ENCODE data around the gene FHIT.

The FHIT gene

DNA sequence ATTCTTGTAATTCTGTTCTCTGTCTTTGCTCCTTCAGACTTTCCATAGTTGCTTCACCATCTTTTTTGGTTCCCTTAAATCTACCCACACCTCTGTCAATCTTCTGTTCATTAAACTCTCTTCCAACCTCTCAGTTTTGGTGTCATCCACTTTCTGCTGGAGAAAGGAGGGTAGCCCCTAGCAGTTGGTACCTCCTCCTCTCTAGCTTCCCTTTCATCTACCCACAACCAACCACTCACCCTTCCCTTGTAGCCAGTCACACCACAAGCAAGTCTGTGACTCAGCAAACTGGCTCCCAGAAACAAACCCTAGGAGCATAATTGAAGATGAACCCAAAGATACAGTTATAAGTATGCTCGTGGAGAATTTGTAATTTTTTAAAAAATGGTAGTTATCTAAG is 318.6 kb downstream of the FHIT start:
- DNase-seq (ENCODE audit: low spot score) = no peak
- TF ChIP-seq, protein P1, sequence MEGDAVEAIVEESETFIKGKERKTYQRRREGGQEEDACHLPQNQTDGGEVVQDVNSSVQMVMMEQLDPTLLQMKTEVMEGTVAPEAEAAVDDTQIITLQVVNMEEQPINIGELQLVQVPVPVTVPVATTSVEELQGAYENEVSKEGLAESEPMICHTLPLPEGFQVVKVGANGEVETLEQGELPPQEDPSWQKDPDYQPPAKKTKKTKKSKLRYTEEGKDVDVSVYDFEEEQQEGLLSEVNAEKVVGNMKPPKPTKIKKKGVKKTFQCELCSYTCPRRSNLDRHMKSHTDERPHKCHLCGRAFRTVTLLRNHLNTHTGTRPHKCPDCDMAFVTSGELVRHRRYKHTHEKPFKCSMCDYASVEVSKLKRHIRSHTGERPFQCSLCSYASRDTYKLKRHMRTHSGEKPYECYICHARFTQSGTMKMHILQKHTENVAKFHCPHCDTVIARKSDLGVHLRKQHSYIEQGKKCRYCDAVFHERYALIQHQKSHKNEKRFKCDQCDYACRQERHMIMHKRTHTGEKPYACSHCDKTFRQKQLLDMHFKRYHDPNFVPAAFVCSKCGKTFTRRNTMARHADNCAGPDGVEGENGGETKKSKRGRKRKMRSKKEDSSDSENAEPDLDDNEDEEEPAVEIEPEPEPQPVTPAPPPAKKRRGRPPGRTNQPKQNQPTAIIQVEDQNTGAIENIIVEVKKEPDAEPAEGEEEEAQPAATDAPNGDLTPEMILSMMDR (IDR thresholded peaks at IDR 0.05; ENCODE audit: borderline replicate concordance, control extremely low read depth, extremely low read depth, insufficient read depth, missing control alignments) = no peak
- in situ Hi-C loops (cut with MboI; ENCODE audit: low sequenced_read_pairs, unreplicated experiment) = no loop called here

DNA sequence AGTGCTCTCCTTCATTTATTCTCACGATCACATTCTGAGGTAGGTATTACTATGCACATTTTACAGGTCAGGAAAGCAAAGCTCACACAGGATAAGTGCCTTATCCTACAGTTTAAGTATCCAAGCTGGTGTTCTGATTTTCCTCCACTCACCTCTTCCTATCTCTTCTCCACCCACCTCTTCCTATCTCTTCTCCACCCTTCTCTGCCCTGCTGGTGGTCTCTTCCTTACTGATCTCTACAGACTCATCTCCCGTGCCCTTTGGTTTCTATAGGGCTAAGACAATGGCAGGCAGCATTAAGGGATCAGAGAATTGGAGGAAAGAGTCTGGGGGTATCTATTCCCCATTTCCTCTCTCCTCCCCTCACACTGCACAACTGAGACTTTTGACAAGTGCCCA is 319.1 kb downstream of the FHIT start:
- in situ Hi-C loops (cut with MboI; ENCODE audit: low sequenced_read_pairs, unreplicated experiment) = no loop called here
- no peak for DNase-seq (ENCODE audit: low spot score)
- TF ChIP-seq, protein P1 (IDR thresholded peaks at IDR 0.05; ENCODE audit: borderline replicate concordance, control extremely low read depth, extremely low read depth, insufficient read depth, missing control alignments) = no peak

DNA sequence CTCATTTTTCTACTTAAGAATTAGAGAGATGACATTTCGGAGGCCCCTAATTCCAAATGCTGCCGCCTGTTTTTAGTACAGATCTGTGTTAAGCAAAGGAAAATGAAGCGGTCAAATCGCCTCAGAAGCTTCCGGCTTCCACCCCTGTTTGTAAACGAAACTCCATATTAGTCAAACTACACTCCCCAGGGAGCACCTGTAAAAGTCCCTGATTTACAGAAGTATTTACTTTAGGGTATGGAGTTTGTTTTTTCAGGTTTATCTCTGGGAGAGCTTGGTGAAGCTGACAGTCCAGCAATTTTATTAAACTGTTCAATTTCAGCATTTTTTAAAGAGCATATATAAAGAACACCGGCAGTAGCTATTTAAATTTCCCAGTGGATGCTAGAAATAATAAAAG is 319.8 kb downstream of the FHIT start:
- in situ Hi-C loops (cut with MboI; ENCODE audit: low sequenced_read_pairs, unreplicated experiment) = no loop called here
- TF ChIP-seq, protein P1 (IDR thresholded peaks at IDR 0.05; ENCODE audit: borderline replicate concordance, control extremely low read depth, extremely low read depth, insufficient read depth, missing control alignments) = no peak

DNA sequence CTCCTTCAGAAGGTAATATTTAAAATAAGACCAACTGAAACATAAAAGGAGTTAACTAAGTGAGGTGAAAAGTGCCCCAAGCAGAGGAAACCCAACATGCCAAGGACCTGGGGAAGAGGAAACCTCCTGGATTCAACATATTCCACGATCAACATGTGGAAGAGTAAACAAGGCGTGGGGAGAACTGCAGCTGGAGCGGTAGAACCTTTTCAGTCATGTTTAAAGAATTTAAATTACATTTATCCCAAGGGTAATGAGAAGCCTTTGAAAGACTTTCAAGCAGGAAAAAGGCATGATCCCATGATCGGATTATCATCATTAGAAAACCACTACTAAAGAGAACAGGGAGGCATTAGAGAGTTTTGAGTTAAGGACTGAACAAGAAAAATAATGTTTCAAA is 330.7 kb downstream of the FHIT start:
- no peak for DNase-seq (ENCODE audit: low spot score)
- in situ Hi-C loops (cut with MboI; ENCODE audit: low sequenced_read_pairs, unreplicated experiment) = no loop called here
- TF ChIP-seq, protein P1 (IDR thresholded peaks at IDR 0.05; ENCODE audit: borderline replicate concordance, control extremely low read depth, extremely low read depth, insufficient read depth, missing control alignments) = no peak

More for the DNA sequence above, 319.8 kb downstream of the FHIT start:
- no peak for DNase-seq (ENCODE audit: low spot score)

DNA sequence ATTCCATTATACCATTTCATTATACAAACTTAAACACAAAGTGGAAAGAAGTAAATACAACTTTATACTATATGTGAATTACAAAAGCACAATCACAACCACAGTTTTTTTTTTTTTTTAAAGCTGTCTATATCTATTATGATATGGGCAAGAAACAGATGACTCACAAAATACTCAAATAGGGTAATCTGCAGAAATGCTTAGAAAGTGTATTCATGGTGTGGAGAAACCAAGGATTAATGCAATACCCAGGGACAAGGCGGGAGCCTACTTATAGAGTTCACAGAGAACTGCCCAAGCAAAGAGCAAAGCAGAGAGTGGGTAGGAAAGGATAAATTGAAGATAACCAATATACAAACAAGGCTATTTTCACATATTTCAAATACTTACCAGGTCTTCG is 332.0 kb downstream of the FHIT start:
- TF ChIP-seq, protein P1 (IDR thresholded peaks at IDR 0.05; ENCODE audit: borderline replicate concordance, control extremely low read depth, extremely low read depth, insufficient read depth, missing control alignments) = no peak
- in situ Hi-C loops (cut with MboI; ENCODE audit: low sequenced_read_pairs, unreplicated experiment) = no loop called here
- no peak for DNase-seq (ENCODE audit: low spot score)

DNA sequence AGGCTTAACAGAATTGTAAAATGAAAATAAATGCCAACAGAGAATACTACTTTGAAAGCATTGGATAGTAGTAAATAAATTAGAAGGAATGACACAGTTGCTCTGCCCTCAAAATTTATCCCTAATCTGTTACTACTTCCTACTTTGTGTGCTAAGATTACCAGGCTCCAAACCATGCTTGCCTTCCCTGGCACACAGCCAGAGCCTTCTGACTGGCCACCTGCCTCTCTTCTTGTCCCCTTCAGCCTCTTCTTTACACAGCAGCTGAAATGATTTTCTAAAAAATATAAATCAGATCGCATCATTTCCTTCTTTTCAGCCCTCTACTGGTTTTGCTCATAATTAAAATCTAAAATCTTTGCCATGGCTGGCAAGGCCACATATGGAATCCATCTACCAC is 334.1 kb downstream of the FHIT start:
- DNase-seq (ENCODE audit: low spot score) = no peak
- in situ Hi-C loops (cut with MboI; ENCODE audit: low sequenced_read_pairs, unreplicated experiment) = no loop called here
- TF ChIP-seq, protein P1 (IDR thresholded peaks at IDR 0.05; ENCODE audit: borderline replicate concordance, control extremely low read depth, extremely low read depth, insufficient read depth, missing control alignments) = no peak

DNA sequence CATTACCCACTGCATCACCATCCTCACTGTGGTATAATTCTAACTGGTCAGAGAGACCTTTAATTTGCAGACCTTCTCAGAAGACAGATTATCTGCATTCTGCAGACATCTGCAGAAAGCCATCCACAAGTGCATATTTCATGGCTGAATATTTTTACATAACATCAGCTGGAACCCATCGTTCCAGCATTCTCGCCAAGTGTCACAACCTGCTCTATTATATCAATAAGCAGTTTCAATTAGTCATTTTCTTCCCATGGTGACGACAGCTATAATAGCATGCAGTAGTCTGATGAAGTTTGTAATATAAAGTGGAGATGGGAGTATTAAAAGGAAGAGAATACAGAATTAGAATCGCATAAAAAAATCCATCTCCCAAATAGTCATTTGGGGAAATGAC is 334.7 kb downstream of the FHIT start:
- in situ Hi-C loops (cut with MboI; ENCODE audit: low sequenced_read_pairs, unreplicated experiment) = no loop called here
- TF ChIP-seq, protein P1 (IDR thresholded peaks at IDR 0.05; ENCODE audit: borderline replicate concordance, control extremely low read depth, extremely low read depth, insufficient read depth, missing control alignments) = no peak
- DNase-seq (ENCODE audit: low spot score) = no peak
